NT2/D1 (cell line): Measurements from ENCODE around the gene NIPAL4.

Experiments
- SUZ12 ChIP-seq: IDR thresholded peaks from 2 replicates; pipeline ENCODE4 v1.6.1; 2011; ENCODE audit not compliant: insufficient read length, insufficient read depth; ENCODE audit errors: extremely low read depth
- YY1 ChIP-seq: IDR thresholded peaks from 2 replicates; pipeline ENCODE4 v1.6.1; 2011; ENCODE audit not compliant: insufficient read length, insufficient read depth
- ZNF274 ChIP-seq: IDR thresholded peaks from 2 replicates; pipeline ENCODE4 v1.6.1; 2011; ENCODE audit warnings: mild to moderate bottlenecking, low read depth, low read length

- no peak for TF ChIP-seq ZNF274
- no peak for TF ChIP-seq YY1
- no peak for TF ChIP-seq SUZ12
Measured at GRCh38 chr5:157450024-157450423, 10.0 kb upstream of the NIPAL4 start.
